GM04504 (cell line): ENCODE measurements around the gene OCSTAMP.

Experiments
- DNase-seq: peaks from one replicate; pipeline ENCODE4 v3.0.0-alpha.2; 2012; ENCODE audit warnings: low read depth

OCSTAMP gene

GRCh38 chr20:46573788-46574584, 23.5 kb upstream of the OCSTAMP start:
- DNase-seq = no peak

DNA sequence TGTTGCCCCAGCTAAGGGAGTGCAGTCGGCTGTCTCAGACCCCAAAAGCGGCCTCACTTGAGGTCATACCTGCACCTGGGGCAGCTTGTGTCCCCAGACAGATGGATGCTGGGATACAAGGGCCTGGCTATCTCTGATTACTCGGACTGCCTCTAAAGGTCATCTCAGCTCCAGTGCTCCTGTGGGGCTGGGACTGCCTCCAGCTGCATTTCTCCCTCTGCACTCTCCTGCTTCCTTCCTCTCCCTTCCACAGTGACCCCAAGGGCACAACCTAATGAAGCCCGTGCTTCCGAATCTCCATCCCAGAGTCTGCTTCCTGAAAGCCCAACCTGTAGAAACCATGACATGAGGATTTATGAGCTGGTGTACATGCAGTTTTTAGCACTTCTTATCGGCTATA, 22.8 kb upstream of the OCSTAMP start:
- no peak for DNase-seq

- DNase-seq = no peak
Observed at GRCh38 chr20:46572790-46573189, 22.3 kb upstream of the OCSTAMP start.

- no peak for DNase-seq
Observed at GRCh38 chr20:46572153-46572552, 21.7 kb upstream of the OCSTAMP start.

DNA sequence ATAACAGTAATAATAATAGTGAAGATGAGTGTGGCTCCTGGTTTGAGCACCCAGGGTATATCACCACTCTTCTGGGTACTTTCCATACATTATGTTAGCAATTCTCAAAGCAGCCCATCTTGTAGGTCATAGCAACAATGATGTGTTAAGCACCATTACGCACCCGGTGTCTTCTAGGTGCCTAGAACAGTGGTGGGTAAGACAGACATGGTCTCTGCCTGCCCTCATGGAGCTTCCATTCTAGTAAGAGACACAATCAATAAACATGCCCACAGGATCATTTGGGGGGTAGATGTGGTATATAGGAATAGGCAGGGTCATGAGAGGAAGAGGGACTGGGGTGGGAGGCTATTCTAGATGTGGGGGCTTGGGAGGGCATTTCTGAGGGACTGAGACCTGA, 21.0 kb upstream of the OCSTAMP start:
- DNase-seq = no peak

- DNase-seq = no peak
Observed at GRCh38 chr20:46570956-46571355, 20.5 kb upstream of the OCSTAMP start.

DNA sequence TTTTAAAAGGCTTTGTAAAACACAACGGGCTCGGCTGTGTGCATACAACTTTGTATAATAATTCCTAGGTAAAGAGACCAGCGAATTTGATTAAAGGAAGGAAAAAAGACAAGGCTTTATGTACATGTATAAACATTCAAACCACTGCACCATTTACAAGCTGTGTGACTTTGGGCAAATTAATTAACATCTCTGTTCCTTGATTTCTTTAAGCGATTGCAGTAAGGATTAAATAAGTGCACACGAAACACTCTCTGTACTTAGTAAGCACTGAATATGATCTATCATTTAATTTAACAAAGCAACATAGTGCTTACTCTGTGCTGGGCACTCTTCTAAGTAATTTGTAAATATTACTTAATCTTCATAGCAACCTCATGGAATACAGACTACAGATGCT, 19.5 kb upstream of the OCSTAMP start:
- no peak for DNase-seq

DNA sequence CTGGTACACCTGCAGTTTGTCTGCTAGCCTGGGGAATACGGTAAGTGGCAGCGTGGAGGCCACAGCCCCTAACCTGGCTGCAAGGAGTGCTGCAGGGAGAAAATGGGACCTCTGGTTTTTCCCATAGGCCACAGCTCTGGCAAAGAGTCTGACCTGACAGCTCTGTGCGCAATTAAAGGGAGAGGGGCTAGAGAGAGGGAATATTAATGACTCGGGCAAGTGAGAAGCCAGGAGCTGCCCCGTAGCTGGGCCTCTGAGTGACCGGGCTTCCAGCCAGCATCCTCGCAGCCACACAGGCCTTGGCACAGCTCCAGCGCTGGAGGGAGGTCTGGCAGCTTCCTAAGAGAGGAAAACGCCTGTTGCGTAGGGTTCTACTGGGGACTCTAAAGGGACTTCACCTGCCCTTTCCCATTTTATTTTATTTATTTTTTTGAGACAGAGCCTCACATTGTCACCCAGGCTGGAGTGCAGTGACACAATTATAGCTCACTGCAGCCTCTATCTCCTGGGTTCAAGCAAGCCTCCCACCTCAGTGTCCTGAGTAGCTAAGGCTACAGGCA, 18.2 kb upstream of the OCSTAMP start:
- peak; percentile 32 for DNase-seq

DNA sequence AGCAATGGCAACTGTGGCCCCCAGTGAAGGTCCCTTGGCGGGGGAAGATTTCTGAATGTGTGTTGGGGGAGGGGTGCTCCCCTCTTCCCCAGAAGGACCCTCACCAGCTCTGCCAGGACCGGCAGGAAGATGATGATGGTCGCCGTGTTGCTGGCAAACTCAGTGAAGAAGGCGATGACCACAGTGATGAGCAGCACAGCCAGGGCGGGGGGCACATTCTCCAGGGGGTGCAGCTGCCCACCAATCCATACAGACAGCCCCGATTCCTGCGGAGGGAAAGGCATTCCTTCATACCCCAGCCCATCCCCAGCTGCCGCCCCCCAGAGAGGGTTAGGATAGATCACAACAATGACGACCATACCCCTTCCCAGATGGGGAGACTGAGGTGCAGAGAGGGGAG, 15.7 kb upstream of the OCSTAMP start:
- DNase-seq = no peak

- no peak for DNase-seq
Observed at GRCh38 chr20:46564241-46564957, 13.9 kb upstream of the OCSTAMP start.

DNA sequence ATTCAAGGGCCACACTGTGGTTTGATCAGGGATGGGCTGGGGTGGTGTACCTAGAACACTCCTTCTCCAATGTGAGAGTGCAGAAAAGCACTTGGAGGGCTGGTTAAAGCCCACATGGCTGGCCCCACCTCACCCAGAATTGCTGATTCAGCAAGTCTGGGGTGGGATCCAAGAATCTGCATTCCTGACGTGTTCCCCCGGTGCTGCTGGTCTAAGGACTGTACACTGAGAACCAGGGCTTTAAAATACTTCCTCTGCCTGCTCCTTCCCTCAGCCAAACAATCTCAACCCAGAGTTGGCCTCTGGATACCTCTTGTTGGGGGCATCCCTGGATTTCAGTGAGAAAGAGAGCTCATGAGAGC, 13.4 kb upstream of the OCSTAMP start:
- no peak for DNase-seq

DNA sequence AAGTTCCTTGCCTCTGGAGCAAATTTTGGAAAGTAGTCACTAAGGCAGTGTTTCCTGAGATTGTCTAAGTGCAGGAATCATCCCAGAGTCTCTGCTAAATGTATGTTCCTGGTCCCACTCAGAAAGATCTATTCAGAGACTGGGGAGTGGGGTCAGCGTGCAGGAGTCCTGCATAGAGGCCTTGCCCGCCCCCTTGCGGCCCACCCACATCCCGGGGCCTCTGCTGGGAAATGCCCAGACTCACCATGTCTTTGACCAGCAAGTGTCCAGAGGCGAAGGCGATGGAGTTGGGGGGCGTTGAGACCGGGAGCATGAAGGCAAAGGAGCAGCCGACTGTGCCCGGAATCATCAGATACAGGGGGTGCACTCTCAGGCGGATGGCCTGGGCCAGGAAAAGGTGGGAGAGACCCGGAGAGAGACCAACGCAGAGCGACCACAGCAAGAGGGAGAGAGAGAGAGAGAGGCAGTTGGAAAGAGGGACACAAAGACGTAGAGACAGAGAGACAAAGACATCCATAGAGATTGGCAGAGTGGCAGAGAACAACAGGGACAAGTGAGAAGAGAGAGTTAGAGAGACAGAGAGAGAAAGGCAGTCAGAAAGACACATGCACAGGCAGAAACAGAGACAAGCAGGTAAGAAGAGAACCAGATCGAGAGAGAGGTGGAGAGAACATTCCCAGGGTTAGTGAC, 12.9 kb upstream of the OCSTAMP start:
- DNase-seq = no peak

- DNase-seq = peak; percentile 27
Observed at GRCh38 chr20:46562373-46563169, 12.1 kb upstream of the OCSTAMP start.

DNA sequence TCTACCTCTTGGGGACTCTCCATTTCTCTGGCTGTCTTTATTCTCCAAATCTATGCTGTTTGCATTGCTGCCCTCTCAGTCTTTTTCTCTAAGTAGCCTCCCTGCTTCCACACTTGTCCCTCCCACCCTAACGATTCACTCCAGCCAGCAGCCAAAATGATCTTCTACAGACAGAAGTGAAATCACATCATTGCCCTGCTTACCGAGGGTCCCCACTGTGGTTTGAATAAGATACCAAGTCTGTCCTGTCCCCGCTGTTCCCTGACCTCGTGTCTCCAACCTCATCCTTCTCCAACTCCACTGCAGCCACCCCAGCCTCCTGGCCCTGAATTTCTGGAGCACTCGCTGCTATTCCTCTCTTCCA, 11.5 kb upstream of the OCSTAMP start:
- DNase-seq = no peak

DNA sequence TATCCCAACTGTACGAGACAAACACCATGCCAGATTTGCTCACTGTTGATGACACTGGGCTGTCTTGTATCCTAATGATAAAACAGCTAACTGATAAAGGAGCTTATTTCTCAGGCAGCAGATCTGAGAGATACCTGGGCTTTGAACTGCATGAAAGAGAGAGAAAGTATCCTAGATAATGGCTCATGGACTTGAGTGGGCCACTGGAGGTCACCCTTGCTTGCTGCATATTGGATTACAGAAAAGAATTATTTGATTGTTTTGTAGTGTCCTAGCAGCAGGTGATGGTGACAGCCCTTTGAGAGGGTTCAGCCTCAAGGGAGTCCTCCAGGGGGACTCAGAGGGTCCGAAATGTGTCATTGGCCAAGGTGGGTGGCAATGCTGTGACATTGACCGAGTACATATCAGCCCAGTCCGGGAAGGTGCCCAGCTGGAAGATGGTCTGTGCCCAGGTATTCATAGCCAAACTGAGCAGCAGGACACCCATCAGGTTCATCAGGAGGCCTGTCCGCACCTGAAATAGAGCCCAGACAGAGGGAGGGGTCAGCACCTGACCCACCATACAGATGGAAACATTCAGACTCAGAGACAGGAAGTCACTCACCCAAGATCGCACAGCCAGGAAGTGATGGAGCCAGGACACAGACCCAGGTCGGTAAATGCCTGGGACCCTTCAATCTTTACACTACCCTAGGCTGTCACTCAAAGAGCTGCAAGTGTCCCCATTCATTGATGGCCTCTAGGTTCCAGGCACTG, 9.4 kb upstream of the OCSTAMP start:
- no peak for DNase-seq

- no peak for DNase-seq
Observed at GRCh38 chr20:46559001-46559400, 8.5 kb upstream of the OCSTAMP start.

GRCh38 chr20:46558511-46558959, 8.1 kb upstream of the OCSTAMP start:
- peak; percentile 46 for DNase-seq

DNA sequence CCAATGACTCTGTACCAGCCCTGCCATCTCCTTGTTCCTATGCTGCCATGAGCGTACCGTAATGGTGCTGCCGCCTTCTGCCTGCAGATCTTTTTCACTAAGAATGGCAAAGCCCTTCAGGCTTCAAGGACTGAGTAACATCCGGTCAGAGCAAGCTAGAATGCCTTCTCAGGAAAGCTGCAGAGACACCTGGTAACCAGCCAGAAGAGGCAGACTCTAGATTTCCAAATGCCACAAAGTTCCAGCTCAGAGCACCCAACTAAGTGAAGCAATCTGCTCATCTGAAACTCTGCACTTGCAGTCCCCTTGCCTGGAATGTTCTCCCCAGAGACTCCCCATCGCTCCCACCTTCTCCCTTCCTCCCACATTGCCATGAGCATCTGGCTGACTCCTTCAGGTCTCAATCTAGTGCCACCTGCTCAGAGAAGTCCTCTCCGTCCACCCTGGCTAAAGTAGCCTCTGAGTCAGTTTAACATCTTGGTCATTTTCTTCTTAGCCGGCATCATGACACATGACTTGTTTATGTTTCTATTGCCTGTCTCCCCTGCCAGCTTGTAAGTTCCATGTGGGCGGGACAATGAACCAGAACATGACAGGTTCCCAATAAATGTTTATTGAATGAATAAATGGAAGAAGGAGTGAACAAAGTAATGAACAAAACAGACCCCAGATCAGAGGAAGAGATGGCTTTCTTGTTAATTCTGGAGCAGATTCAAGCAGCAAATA, 6.9 kb upstream of the OCSTAMP start:
- DNase-seq = peak; percentile 66

DNA sequence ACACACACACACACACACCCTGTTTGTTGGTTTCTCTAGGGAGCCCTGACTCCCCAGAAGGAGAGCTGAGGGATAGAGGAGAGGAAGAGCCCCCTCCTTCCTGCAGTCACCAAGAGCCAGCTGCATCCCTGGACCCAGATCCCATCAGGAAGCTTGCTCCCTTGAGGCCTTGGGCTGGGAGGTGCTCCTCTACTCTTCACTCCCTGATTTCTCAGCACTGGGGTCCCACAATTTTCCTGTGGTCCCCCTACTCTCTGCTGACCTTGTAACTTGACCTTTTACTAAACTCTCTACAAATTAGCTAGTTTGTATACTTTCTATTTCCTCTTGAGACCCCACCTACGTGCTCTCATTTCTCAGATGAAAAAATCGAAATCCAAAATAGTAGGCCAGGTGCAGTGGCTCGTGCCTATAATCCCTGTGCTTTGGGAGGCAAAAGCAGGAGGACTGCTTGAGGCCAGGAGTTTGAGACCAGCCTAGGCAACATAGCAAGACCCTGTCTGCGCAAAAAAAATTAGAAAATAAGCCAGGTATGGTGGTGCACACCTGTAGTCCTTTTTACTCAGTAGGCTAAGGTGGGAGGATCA, 5.0 kb upstream of the OCSTAMP start:
- DNase-seq = no peak

DNA sequence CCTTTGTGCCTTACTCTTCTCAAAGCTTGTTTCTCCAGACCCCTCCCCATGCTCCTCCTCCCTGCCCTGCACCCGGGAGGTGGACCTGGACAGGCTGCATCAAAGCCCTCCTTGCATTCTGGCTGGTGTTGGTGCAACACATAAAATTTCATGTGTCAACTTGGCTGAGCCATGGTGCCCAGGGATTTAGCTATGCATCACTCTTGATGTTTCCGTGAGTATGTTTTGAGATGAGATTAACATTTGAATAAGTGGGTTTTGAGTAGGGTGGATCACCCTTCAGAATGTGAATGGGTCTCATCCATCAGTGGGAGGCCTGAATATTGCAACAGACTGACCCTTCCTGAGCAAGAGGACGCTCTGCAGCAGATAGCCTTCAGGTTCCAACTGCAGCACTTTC, 4.4 kb upstream of the OCSTAMP start:
- DNase-seq = no peak
